ENCODE results near the gene TMEM222.

The TMEM222 gene

GRCh38 chr1:27358038-27358927, 36.3 kb downstream of the TMEM222 start:
- DNase-seq (ENCODE audit: low read depth in 2 of 2, low spot score in 1 of 2): no peak

- DNase-seq (ENCODE audit: low read depth in 2 of 2, low spot score in 1 of 2): no peak
Observed at GRCh38 chr1:27358928-27359313, 37.0 kb downstream of the TMEM222 start.

- no peak for DNase-seq (ENCODE audit: low read depth in 2 of 2, low spot score in 1 of 2)
Observed at GRCh38 chr1:27359822-27360158, 37.8 kb downstream of the TMEM222 start.

- no peak for DNase-seq (ENCODE audit: low read depth in 2 of 2, low spot score in 1 of 2)
Observed at GRCh38 chr1:27360159-27361043, 38.4 kb downstream of the TMEM222 start.

GRCh38 chr1:27361044-27361402, 39.1 kb downstream of the TMEM222 start:
- no peak for DNase-seq (ENCODE audit: low read depth in 2 of 2, low spot score in 1 of 2)

DNA sequence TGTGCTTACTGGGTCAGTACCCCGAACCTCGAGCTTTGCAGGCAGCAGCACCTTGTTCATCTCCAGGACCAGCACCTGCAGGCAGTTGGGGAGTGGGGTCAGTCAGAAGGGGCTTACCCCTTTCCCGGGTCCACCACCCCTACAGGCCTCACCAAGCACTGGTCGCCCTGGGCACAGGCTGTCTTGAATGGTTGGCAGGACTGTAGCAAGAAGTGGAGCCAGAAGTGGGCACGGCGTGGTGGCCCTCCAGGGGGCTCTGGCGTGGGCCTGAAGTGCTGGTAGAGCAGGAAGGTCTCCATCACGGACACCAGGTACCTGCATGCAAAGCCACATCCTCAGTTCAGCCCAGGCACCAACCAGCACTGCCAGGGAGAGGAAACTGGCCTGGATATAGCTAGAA, 39.6 kb downstream of the TMEM222 start:
- DNase-seq (ENCODE audit: low read depth in 2 of 2, low spot score in 1 of 2): no peak

DNA sequence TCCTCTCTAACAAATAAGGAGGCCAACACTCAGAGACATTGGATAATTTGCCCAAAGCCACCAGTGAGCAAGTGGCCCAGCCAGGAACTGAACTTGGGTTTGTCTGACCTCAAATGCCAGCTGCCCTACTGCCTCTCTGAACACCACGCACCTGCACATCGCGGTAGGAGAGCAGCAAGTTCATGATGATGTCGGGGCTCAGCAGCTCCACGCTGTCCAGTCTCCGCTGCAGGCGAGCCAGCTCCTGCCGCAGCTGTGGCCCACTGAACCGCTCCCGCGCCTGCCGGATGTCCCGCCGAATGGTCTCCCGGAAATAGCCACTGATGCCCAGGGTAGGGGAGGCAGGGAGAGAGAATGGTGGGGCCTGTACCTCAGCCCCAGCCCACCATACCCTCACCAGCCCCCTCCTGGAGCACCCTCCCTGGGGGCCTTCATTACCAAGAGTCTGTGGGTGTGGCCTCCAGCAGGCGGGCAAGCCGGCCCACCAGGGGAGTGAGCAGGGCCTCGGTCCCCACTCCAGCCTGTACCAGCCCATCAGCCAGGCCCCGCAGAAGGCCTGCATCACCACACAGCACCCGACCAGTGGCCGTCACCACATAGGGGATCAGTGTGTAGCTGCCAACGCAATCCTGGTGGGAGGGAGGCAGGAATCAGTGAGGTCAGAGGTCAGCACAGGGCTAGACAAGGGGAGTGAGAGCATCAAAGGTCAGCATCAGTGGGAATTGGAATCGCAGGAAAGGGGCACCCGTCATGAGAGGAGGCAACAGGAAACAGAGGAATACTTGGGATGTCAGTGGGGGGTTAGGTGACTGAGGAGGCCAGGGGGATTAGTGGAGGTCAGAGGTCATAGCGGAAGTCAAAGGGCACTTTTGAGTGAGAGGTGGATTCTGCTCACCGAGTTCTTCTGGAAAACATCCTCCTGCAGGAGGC, 42.1 kb downstream of the TMEM222 start:
- DNase-seq (ENCODE audit: low read depth in 2 of 2, low spot score in 1 of 2): no peak

GRCh38 chr1:27364696-27365371, 42.9 kb downstream of the TMEM222 start:
- DNase-seq (ENCODE audit: low read depth in 2 of 2, low spot score in 1 of 2): no peak

DNA sequence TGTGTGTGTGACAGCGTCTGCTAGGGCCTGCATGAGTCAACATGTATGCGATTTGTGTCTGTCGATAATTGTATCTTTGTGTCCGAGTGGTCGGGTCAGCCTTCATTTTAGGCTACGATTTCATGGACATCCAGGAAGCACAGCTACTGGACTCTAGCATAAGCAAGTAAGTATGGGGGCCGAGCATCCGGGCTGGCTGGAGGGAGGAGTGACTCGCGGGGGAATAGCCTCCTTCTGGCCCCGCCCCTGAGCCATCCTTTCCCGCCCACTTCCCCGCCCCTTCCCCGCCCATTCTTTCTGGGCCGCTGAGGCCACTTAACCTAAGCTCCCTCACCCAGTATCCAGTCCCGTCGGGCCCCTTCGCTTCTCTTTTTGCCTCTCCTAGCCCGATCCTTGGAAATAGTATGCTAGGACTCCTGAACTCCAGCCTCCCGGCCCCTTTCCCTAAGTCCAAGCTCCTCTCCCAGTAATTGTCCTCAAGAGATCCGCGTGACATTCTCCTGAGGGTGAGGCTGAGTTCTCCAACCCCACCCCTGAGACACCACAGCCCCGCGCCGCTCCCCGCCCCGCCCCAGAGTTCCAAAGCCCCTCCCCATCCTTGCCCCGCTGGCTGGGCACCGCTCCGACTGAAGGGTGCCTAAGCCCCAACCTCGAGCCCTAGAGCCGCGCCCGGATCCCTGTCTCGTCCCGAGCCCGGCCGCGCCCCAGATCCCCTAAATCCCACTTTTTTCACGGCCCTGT, 43.6 kb downstream of the TMEM222 start:
- peak; percentile 52 to 73 for DNase-seq (ENCODE audit: low read depth in 2 of 2, low spot score in 1 of 2)

DNA sequence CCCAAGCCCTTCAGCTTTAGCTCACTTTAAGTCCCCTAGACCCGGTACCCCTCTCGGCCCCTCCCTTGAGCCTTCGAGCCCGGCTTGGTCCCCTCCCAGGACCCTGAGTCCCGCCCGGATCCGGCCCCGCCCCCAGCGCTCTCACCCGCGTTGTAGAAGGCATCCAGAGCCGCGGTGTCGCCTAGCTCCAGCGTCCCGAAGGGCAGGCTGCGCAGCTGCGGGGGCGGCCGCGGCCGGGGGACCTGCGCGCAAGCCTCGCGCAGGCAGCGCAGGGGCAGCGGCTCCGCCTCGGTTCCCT, 44.1 kb downstream of the TMEM222 start:
- DNase-seq (ENCODE audit: low read depth in 2 of 2, low spot score in 1 of 2): peak; percentile 37 to 41

GRCh38 chr1:27366411-27367159, 44.6 kb downstream of the TMEM222 start, which contains the start of gene MAP3K6:
Gene MAP3K6 (minus strand): TSS chr1:27366961. CDS start chr1:27366597, 364 bp downstream.
- no peak for DNase-seq (ENCODE audit: low read depth in 2 of 2, low spot score in 1 of 2)

GRCh38 chr1:27367160-27367650, 45.2 kb downstream of the TMEM222 start:
- DNase-seq (ENCODE audit: low read depth in 2 of 2, low spot score in 1 of 2): no peak

- DNase-seq (ENCODE audit: low read depth in 2 of 2, low spot score in 1 of 2): no peak
Observed at GRCh38 chr1:27368869-27369582, 47.1 kb downstream of the TMEM222 start.

- DNase-seq (ENCODE audit: low read depth in 2 of 2, low spot score in 1 of 2): no peak
Observed at GRCh38 chr1:27372022-27372807, 50.3 kb downstream of the TMEM222 start.

DNA sequence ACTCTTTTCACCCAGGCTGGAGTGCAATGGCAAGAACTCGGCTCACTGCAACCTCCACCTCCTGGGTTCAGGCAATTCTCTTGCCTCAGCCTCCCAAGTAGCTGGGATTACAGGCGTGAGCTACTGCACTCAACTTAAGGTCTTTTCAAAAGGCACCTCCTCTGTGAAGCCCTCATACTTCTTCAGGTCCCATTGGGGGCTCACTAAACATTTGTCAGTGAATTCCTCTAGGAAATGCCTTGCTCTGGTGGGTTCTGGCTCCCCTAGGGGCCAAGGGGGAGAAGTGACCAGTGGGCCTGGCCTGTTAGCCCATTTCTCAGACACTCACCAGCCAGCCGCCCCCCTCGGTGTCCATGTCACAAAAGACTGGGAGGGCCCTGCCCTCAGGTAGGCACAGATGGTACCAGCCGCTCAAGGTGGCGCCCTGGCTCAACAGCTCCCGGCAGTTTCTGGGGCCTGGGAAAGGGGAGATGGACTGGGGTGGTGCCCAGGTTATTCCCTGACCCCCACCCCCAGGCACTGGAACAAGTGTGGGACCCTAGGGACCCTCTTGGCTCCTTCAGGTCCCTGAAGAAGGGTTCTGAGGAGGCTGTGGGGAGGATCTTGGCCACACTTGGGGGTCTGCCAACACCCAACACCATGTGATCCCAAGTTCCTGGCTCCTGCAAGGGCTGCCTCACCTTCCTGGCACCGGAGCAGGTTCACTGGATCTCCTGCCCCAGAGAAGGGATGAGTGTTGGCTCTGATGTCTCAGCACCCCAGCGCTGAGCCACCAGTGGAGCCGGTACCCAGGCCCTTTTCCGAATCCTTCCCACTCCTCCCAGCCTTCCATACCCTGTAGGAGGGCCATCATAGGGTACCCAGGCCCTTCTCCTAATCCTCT, 51.1 kb downstream of the TMEM222 start:
- DNase-seq (ENCODE audit: low read depth in 2 of 2, low spot score in 1 of 2): no peak

GRCh38 chr1:27374362-27375086, 52.6 kb downstream of the TMEM222 start, which contains the start of gene FCN3:
Gene FCN3 (minus strand): TSS chr1:27374824. CDS start chr1:27374818, 6 bp downstream.
- DNase-seq (ENCODE audit: low read depth in 2 of 2, low spot score in 1 of 2): no peak

Measured in stimulated activated CD8-positive, alpha-beta memory T cell treated with anti-CD3 and anti-CD28 coated beads, Interleukin-4, amount 100 ng/mL, for 4 hours (primary cell).